CD4-positive, alpha-beta T cell (primary cell): Measurements from ENCODE around the gene ERN1. TPM values are rescaled to one million over a fixed set of nuclear protein-coding genes. Genes with fewer than 3 reads are reported as not detected.

ENCODE experiments used
- ATAC-seq: fragments of 200-7000 bp; cut with Tn5 transposase; one replicate; pipeline ENCODE4 v1.10.0; 2022; ENCODE audit warnings: mild to moderate bottlenecking; ENCODE audit not compliant: poor library complexity
- CTCF ChIA-PET: fragments of 350-600 bp; sonication (Branson Sonifier 250); formaldehyde crosslinking; loops from one replicate; lab custom pipeline; 2021; ENCODE audit warnings: antibody characterized with exemption, inconsistent platforms; lab: Charles Lee
- POLR2A ChIA-PET: fragments of 350-600 bp; sonication (Branson Sonifier 250); formaldehyde crosslinking; loops from one replicate; lab custom pipeline; 2021; ENCODE audit warnings: antibody characterized with exemption, inconsistent platforms; lab: Charles Lee
- DNase-seq, 14 experiments: peaks; one replicate each; pipeline ENCODE4 v3.0.0-alpha.2; 2013 to 2020; ENCODE audit warnings: mixed read lengths in 2 of 14
- H3K27ac ChIP-seq, 2 donors: one replicate each; pipeline versions ENCODE4 v1.5.1 to v1.7.0; 2013; ENCODE audit warnings: low read length in 2 of 2, low read depth in 1 of 2, mild to moderate bottlenecking in 1 of 2
- H3K27me3 ChIP-seq, 2 experiments: 1 replicate in 1 of 2; 2 replicates in 1 of 2; pipeline versions ENCODE4 v1.6.1 to v1.7.0; 2013; ENCODE audit warnings: low read length in 2 of 2, control low read depth in 1 of 2, mild to moderate bottlenecking in 1 of 2, moderate library complexity in 1 of 2; ENCODE audit not compliant: insufficient read depth in 2 of 2, control insufficient read depth in 1 of 2
- H3K36me3 ChIP-seq: one replicate; pipeline ENCODE4 v1.6.1; 2013; ENCODE audit warnings: low read length, control low read depth; ENCODE audit not compliant: insufficient read depth
- H3K4me1 ChIP-seq: one replicate; pipeline ENCODE4 v1.6.1; 2013; ENCODE audit warnings: low read length, control low read depth; ENCODE audit not compliant: insufficient read depth
- H3K4me3 ChIP-seq: one replicate; pipeline ENCODE4 v1.5.1; 2013; ENCODE audit warnings: mild to moderate bottlenecking, low read length, moderate library complexity
- H3K9me3 ChIP-seq, 2 experiments: 1 replicate in 1 of 2; 2 replicates in 1 of 2; pipeline versions ENCODE4 v1.6.1 to v1.7.0; 2013; ENCODE audit warnings: low read length in 2 of 2, mild to moderate bottlenecking in 2 of 2, control low read depth in 1 of 2, moderate library complexity in 1 of 2; ENCODE audit not compliant: control insufficient read depth in 1 of 2, insufficient read depth in 1 of 2
- H3K27ac Mint-ChIP-seq: one replicate; pipeline ENCODE4 v1.8.0; 2020; ENCODE audit warnings: mixed read lengths
- H3K27me3 Mint-ChIP-seq: one replicate; pipeline ENCODE4 v1.8.0; 2021; ENCODE audit warnings: mixed read lengths
- H3K36me3 Mint-ChIP-seq: one replicate; pipeline ENCODE4 v1.8.0; 2021; ENCODE audit warnings: low read depth, mixed read lengths
- H3K4me1 Mint-ChIP-seq: one replicate; pipeline ENCODE4 v1.8.0; 2021; ENCODE audit warnings: low read depth, mixed read lengths
- H3K4me3 Mint-ChIP-seq: one replicate; pipeline ENCODE4 v1.8.0; 2020; ENCODE audit warnings: mild to moderate bottlenecking, mixed read lengths
- H3K9me3 Mint-ChIP-seq: one replicate; pipeline ENCODE4 v1.8.0; 2020; ENCODE audit warnings: mixed read lengths
- intact Hi-C, 2 experiments: fragments of 100-400 bp; cut with DNase I in 1 of 2; cut with micrococcal nuclease in 1 of 2; formaldehyde crosslinking; loops; one replicate each; pipeline versions ENCODE4 v1.15.1 to v1.9.0; 2023 to 2025; cut with DNase I, micrococcal nuclease
- total RNA-seq, 174 experiments: library from RNA in 2 of 174; stranded (reverse) in 2 of 174; gene quantifications; one replicate each; pipeline ENCODE4 v1.2.3 and lab custom pipeline; 2021 to 2026
- TF ChIP-seq, protein P1 (sequence below): fragments of 200-600 bp; IDR thresholded peaks from one replicate; pipeline ENCODE4 v1.8.0; 2022; ENCODE audit warnings: antibody characterized with exemption, mild to moderate bottlenecking

Gene ERN1
- total RNA-seq, 2 experiments from 2014 or later, result 62.7 to 67.8 TPM

DNA sequence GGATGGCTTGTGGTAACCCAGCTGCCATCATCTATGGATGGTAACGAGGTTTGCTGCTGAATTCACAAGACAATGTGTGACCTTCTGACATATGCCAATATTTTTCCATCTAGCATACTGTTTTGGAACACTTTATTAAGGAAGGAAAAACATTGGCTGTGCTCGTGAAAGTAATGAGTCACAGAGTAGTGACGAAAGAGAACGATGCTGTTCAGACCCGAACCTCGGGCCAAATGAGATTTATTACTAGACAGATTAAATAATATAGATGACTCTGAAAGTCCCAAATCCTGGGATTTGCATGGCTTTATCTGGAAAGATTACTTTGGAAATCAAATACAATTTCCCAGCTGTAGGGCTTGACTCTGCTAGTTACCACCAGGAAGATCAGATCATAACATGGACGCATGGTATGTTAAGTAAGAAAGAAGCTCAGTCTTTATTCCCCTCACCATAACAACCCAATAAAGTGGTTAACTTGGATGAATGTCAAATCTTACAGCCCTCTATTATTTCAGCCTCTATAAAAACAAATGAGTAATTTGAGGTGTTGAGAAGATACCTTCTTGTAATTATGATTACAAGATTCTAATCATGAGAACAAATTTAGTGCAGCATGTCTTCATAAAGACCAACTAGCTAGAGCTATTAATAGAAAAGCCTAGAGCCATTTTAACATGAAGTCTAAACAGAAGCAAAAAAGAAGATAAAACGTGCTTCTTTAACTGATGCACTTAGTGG is 32.6 kb downstream of the ERN1 start:
- ChIA-PET CTCF (interaction anchor here (0.9 kb wide), 1 partner anchor 10 kb away, joined by 3 read pairs; no protein-coding TSS in a partner anchor), POLR2A (interaction anchor here (0.8 to 3.0 kb wide), 6 partner anchors 9 to 48 kb away, joined by 3 to 9 read pairs (median 3); no protein-coding TSS in a partner anchor)
- Mint-ChIP-seq H3K27me3 (no peaks in the 10 kb centered on the region), H3K27ac (no peak overlapping the region), H3K36me3 (peaks cover 61% of the 10 kb centered on the region), H3K4me1 (peaks cover 79% of the 10 kb centered on the region), H3K9me3 (no peaks in the 10 kb centered on the region), H3K4me3 (no peak overlapping the region)
- no peak overlapping the region for H3K4me3 ChIP-seq
- TF ChIP-seq, protein P1, sequence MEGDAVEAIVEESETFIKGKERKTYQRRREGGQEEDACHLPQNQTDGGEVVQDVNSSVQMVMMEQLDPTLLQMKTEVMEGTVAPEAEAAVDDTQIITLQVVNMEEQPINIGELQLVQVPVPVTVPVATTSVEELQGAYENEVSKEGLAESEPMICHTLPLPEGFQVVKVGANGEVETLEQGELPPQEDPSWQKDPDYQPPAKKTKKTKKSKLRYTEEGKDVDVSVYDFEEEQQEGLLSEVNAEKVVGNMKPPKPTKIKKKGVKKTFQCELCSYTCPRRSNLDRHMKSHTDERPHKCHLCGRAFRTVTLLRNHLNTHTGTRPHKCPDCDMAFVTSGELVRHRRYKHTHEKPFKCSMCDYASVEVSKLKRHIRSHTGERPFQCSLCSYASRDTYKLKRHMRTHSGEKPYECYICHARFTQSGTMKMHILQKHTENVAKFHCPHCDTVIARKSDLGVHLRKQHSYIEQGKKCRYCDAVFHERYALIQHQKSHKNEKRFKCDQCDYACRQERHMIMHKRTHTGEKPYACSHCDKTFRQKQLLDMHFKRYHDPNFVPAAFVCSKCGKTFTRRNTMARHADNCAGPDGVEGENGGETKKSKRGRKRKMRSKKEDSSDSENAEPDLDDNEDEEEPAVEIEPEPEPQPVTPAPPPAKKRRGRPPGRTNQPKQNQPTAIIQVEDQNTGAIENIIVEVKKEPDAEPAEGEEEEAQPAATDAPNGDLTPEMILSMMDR, result no peak
- no peak overlapping the region for H3K27ac ChIP-seq
- ATAC-seq (no peak), DNase-seq (no peak)
- H3K9me3 ChIP-seq, result no peaks in the 10 kb centered on the region
- intact Hi-C loops, result no loop called here
- H3K27me3 ChIP-seq, result no peaks in the 10 kb centered on the region
- peaks cover 33% of the 10 kb centered on the region for H3K4me1 ChIP-seq
- peaks cover 58% of the 10 kb centered on the region for H3K36me3 ChIP-seq

DNA sequence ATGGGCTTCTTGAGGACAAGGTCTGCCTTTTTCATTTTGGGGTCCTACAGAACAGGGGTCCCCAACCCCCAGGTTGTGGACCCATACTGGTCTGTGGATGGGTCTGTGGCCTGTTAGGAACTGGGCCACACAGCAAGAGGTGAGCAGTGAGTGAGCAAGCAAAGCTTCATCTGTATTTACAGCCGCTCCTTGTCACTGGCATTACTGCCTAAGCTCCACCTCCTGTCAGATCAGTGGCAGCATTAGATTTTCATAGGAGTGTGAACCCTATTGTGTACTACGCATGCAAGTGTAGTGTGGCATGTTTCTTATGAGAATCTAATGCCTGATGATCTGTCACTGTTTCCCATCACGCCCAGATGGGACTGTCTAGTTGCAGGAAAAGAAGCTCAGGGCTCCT is 33.9 kb downstream of the ERN1 start:
- Mint-ChIP-seq H3K4me1 (peaks cover 86% of the 10 kb centered on the region), H3K27me3 (no peaks in the 10 kb centered on the region), H3K27ac (peak overlapping the region; percentile 61), H3K4me3 (no peak overlapping the region), H3K9me3 (no peaks in the 10 kb centered on the region), H3K36me3 (peaks cover 64% of the 10 kb centered on the region)
- H3K4me3 ChIP-seq, result no peak overlapping the region
- ATAC-seq (no peak), DNase-seq (no peak)
- TF ChIP-seq, protein P1, result no peak
- peaks cover 52% of the 10 kb centered on the region for H3K36me3 ChIP-seq
- H3K4me1 ChIP-seq, result peaks cover 44% of the 10 kb centered on the region
- CTCF ChIA-PET, result interaction anchor here (1.1 kb wide), 1 partner anchor 25 kb away, joined by 4 read pairs; no protein-coding TSS in a partner anchor
- no peak overlapping the region for H3K27ac ChIP-seq
- POLR2A ChIA-PET, result interaction anchor here (0.6 to 3.0 kb wide), 7 partner anchors 8 to 82 kb away, joined by 3 to 9 read pairs (median 3); partner anchors contain the start of gene ERN1
- no peaks in the 10 kb centered on the region for H3K27me3 ChIP-seq
- intact Hi-C loops, result no loop called here
- H3K9me3 ChIP-seq, result no peaks in the 10 kb centered on the region

DNA sequence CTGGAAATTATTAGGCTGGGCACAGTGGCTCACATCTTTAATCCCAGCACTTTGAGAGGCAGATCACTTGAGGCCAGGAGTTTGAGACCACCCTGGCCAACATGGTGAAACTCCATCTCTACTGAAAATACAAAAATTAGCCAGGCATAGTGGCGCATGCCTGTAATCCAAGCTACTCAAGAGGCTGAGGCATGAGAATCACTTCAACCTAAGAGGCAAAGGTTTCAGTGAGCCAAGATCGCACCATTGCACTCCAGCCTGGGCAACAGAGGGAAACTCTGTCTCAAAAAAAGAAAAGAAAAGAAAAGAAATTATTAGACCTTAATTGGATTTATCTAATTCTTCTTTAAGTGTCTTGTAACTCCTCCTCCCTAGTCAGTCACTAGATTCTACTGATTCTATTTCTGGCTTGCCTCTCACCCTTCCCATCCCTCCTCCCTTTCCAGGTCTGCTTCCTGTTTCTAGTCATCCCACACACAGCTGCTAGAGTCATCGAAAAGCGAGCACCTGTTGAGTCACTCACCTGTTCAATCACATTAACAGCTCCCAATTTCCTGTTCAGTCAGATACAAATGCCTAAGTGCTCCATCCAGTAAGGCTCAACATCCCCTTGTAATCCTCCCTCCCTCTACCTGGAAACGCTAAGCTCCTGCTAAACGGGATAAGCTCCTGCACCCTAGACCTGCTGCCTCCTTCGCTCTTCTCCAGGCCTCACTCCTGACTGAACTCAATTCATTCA is 34.6 kb downstream of the ERN1 start:
- Mint-ChIP-seq H3K4me1 (peaks cover 93% of the 10 kb centered on the region), H3K27me3 (no peaks in the 10 kb centered on the region), H3K4me3 (no peak overlapping the region), H3K36me3 (peaks cover 68% of the 10 kb centered on the region), H3K27ac (peak overlapping the region; percentile 12), H3K9me3 (no peaks in the 10 kb centered on the region)
- ATAC-seq, result no peak
- H3K4me1 ChIP-seq, result peaks cover 43% of the 10 kb centered on the region
- H3K4me3 ChIP-seq, result no peak overlapping the region
- CTCF ChIA-PET, result interaction anchor here (1.1 kb wide), 1 partner anchor 26 kb away, joined by 4 read pairs; no protein-coding TSS in a partner anchor
- no peaks in the 10 kb centered on the region for H3K9me3 ChIP-seq
- no peaks in the 10 kb centered on the region for H3K27me3 ChIP-seq
- TF ChIP-seq, protein P1, result no peak
- no peak for DNase-seq
- no peak overlapping the region for H3K27ac ChIP-seq
- intact Hi-C loops, result loop anchor here in 1 of 2 experiments (1.0 kb wide), 1 partner anchor 12 kb away; no protein-coding TSS in a partner anchor
- H3K36me3 ChIP-seq, result peaks cover 52% of the 10 kb centered on the region
- POLR2A ChIA-PET, result interaction anchor here (0.6 to 3.0 kb wide), 7 partner anchors 11 to 83 kb away, joined by 3 to 9 read pairs (median 3); partner anchors contain the start of gene ERN1
